ENCODE measurements around the gene FAM111A. TPM values are rescaled to one million over a fixed set of nuclear protein-coding genes. Genes with fewer than 3 reads are reported as not detected.

The FAM111A gene
- total RNA-seq, 4 donors from 2014 or later = 7.2 to 65.2 (median 28.3) TPM

DNA sequence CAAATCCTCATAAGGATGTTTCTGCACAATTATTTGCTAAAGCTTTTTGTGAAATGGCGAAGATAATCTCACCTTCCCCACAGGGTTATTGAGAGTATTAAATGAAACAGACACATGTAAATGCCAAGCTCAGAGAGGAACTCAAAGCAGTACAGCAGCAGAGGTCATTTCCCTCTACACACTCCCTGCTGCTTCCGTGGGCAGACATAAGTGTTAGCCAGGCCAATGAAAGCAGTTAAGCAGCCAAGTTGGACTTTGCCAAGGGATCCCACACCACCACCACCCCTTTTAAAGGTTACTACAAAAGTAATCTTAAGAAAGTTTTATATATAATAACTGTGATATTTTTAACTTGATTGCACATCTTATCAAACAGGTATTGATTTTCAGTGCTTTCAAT is 4.0 kb upstream of the FAM111A start:
- H3K36me3 ChIP-seq = no peaks in the 10 kb centered on the region
- no peaks in the 10 kb centered on the region for H3K4me1 ChIP-seq
- H3K27me3 ChIP-seq = no peaks in the 10 kb centered on the region
- H3K9me3 ChIP-seq = no peaks in the 10 kb centered on the region
- intact Hi-C loops (cut with DNase I; ENCODE audit: low total_unique reads) = no loop called here
- H3K27ac ChIP-seq = no peak overlapping the region
- TF ChIP-seq, protein P1, sequence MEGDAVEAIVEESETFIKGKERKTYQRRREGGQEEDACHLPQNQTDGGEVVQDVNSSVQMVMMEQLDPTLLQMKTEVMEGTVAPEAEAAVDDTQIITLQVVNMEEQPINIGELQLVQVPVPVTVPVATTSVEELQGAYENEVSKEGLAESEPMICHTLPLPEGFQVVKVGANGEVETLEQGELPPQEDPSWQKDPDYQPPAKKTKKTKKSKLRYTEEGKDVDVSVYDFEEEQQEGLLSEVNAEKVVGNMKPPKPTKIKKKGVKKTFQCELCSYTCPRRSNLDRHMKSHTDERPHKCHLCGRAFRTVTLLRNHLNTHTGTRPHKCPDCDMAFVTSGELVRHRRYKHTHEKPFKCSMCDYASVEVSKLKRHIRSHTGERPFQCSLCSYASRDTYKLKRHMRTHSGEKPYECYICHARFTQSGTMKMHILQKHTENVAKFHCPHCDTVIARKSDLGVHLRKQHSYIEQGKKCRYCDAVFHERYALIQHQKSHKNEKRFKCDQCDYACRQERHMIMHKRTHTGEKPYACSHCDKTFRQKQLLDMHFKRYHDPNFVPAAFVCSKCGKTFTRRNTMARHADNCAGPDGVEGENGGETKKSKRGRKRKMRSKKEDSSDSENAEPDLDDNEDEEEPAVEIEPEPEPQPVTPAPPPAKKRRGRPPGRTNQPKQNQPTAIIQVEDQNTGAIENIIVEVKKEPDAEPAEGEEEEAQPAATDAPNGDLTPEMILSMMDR (IDR thresholded peaks at IDR 0.05) = no peak
- TF ChIP-seq POLR2A (IDR thresholded peaks at IDR 0.05) = no peak
- H3K4me3 ChIP-seq = no peak overlapping the region
- DNase-seq = no peak

DNA sequence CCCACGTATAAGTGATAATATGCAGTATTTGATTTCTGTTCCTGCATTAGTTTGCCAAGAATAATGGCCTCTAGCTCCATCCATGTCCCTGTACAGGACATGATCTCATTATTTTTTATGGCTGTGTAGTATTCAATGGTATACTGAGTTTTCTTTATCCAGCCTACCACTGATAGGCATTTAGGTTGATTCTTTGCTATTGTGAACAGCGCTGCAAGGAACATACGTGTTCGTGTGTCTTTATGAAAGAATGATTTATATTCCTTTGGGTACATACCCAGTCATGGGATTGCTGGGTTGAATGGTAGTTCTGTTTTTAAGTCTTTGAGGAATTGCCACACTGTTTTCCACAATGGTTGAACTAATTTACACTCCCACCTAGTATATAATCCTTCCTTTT is 1.5 kb upstream of the FAM111A start:
- no peak for DNase-seq
- Histone ChIP-seq H3K9me3 (no peaks in the 10 kb centered on the region), H3K27me3 (no peaks in the 10 kb centered on the region), H3K4me3 (no peak overlapping the region), H3K27ac (no peak overlapping the region), H3K36me3 (no peaks in the 10 kb centered on the region), H3K4me1 (no peaks in the 10 kb centered on the region)
- no peak for TF ChIP-seq POLR2A (IDR thresholded peaks at IDR 0.05)
- TF ChIP-seq, protein P1 (IDR thresholded peaks at IDR 0.05) = no peak
- intact Hi-C loops (cut with DNase I; ENCODE audit: low total_unique reads) = loop anchor here (10.0 kb wide), 1 partner anchor 566 kb away; the partner anchor contains the start of genes LPXN and ZFP91

DNA sequence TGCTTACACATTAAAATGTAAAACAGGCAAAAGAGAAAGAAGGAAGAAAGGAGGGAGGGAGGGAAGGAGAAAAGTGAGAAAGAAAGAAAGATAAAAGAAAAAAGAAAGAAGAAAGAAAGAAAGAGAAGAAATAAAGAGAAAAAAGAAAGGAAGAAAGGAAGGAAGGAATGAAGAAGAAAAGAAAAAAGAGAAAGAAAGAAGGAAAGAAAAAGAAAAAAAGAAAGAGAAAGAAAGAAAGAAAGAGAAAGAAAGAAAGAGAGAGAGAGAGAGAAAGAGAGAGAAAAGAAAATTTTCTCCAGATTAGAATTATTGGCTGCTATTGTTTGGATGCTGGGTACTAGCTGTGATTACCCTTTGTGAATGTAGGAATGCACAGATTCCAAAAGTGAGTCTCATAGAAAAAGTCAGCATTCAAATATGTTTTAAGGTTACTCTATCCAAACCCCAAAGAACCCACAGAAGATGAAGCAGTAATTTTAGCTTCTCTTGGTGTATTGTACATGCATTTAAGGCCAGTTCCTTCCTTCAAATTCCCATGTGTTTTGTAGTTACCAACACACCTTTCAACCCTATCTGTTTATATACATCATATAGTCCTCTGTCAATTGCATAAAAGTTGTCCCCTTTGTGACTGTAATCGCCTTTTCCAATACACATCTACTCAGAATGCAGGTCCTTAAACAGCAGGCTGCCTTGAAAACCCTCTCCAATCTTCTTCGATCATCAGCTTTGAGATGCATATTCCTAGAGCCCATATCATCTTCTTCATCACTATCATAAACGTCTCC is 789 bp upstream of the FAM111A start:
- no peaks in the 10 kb centered on the region for H3K4me1 ChIP-seq
- DNase-seq = no peak
- H3K27me3 ChIP-seq = no peaks in the 10 kb centered on the region
- no peaks in the 10 kb centered on the region for H3K36me3 ChIP-seq
- no peaks in the 10 kb centered on the region for H3K9me3 ChIP-seq
- TF ChIP-seq, protein P1 (IDR thresholded peaks at IDR 0.05) = no peak
- TF ChIP-seq POLR2A (IDR thresholded peaks at IDR 0.05) = no peak
- intact Hi-C loops (cut with DNase I; ENCODE audit: low total_unique reads) = loop anchor here (10.0 kb wide), 1 partner anchor 567 kb away; the partner anchor contains the start of genes LPXN and ZFP91
- peak overlapping the region; percentile 84 to 95 for H3K4me3 ChIP-seq
- H3K27ac ChIP-seq = peak overlapping the region; percentile 94 to 97

DNA sequence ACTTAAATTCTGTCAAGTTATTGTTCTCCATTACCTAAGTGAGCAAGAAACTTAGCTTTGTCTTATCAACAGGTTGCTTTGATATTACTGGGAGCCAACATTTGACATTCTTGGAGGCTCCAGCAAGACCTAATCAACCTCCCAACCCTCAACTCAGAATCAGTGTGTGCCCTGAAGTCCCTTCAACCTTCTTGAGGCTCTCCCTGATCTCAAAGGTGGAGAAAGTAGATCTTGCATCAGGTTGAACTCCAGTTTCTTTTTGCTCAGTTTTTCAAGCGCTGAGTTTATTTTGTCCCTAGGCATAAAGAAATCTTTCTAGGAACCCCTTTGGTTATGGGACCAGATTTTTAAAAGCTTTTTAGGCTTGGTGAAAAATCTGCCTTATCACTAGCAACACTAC is 1.4 kb downstream of the FAM111A start:
- Histone ChIP-seq H3K27me3 (no peaks in the 10 kb centered on the region), H3K4me1 (no peaks in the 10 kb centered on the region), H3K9me3 (no peaks in the 10 kb centered on the region), H3K36me3 (no peaks in the 10 kb centered on the region), H3K27ac (peak overlapping the region; percentile 94 to 97), H3K4me3 (peak overlapping the region; percentile 28 to 95)
- no peak for DNase-seq
- TF ChIP-seq POLR2A (IDR thresholded peaks at IDR 0.05) = no peak
- TF ChIP-seq, protein P1 (IDR thresholded peaks at IDR 0.05) = no peak
- intact Hi-C loops (cut with DNase I; ENCODE audit: low total_unique reads) = loop anchor here (10.0 kb wide), 1 partner anchor 569 kb away; the partner anchor contains the start of genes LPXN and ZFP91

All from uterus (tissue), 4 donors.